Psoas muscle (tissue), 8 donors: ENCODE data around the gene CD34. TPM values are rescaled to one million over a fixed set of nuclear protein-coding genes. Genes with fewer than 3 reads are reported as not detected.

ENCODE experiments used
- ATAC-seq, 4 donors: fragments of 200-7000 bp; cut with Tn5 transposase; one replicate each; pipeline ENCODE4 v1.9.1; 2020; ENCODE audit warnings: moderate library complexity in 3 of 4, mild to moderate bottlenecking in 2 of 4
- DNase-seq, 2 donors: peaks; one replicate each; pipeline ENCODE4 v3.0.0-alpha.2; 2020
- H3K27ac ChIP-seq: fragments of 200-600 bp; one replicate; pipeline ENCODE4 v1.8.0; 2022
- H3K27me3 ChIP-seq, 3 donors: fragments of 200-600 bp in 1 of 3; one replicate each; pipeline versions ENCODE4 v1.6.1 to v1.8.0; 2013 to 2022; ENCODE audit warnings: low read length in 2 of 3, mild to moderate bottlenecking in 2 of 3, moderate library complexity in 1 of 3; ENCODE audit not compliant: insufficient read depth in 3 of 3
- H3K36me3 ChIP-seq, 2 donors: fragments of 200-600 bp in 1 of 2; one replicate each; pipeline versions ENCODE4 v1.6.1 to v1.8.0; 2013 to 2022; ENCODE audit warnings: low read depth in 1 of 2, mild to moderate bottlenecking in 1 of 2, moderate library complexity in 1 of 2; ENCODE audit not compliant: insufficient read depth in 1 of 2
- H3K4me1 ChIP-seq: fragments of 200-600 bp; one replicate; pipeline ENCODE4 v1.8.0; 2022
- H3K4me3 ChIP-seq: fragments of 200-600 bp; one replicate; pipeline ENCODE4 v1.8.0; 2022; ENCODE audit warnings: mild to moderate bottlenecking
- H3K9me3 ChIP-seq: fragments of 200-600 bp; one replicate; pipeline ENCODE4 v1.8.0; 2022
- CTCF ChIP-seq: fragments of 200-600 bp; IDR thresholded peaks from one replicate; pipeline ENCODE4 v1.8.0; 2022; ENCODE audit warnings: antibody characterized with exemption
- WGBS, 3 donors: extraction: QIAGEN DNeasy Blood & Tissue Kit; methylation state at CpG; one replicate each; pipeline versions ENCODE4 v1.1.6 to v1.1.7; 2013; 5-methylcytosine and 5-hydroxymethylcytosine counted together
- intact Hi-C, 2 donors: fragments of 100-400 bp; cut with DNase I; formaldehyde crosslinking; loops; one replicate each; pipeline versions ENCODE4 v1.11.0 to v1.14.2; 2022
- polyA plus RNA-seq, 3 donors: library from polyadenylated mRNA; stranded (reverse); fragments of 200-250 nt; gene quantifications; one replicate each; pipeline ENCODE4 v1.2.3, GENCODE V29; 2013
- total RNA-seq, 4 donors: library from RNA; stranded (reverse); fragmentation: NEBNext Ultra II Directional in 2 of 4; extraction: Animal tissue kit (Norgen Biotek cat#: 25700) in 2 of 4; gene quantifications; one replicate each; pipeline versions ENCODE4 v1.2.1 to v1.2.4, GENCODE V29; 2021 to 2023
- donor health status: healthy with polysubstance abuse.
- donor health status: DM: no; HTN: no; CAD: no; lungs with moderate emphysema.
- donor health status: Bipolar disorder and iron deficiency.
- donor health status: healthy.
- donor health status: DM: yes; HTN: yes; CAD: no.
- donor health status: DM: no; HTN: no; CAD: no.
- donor health status: DM: no; HTN: no; CAD: no.
- donor health status: DM: yes; HTN: yes; CAD: no.

CD34 gene
- total and polyA plus RNA-seq, 7 donors, result 14.4 to 61.1 (median 21.1) TPM

DNA sequence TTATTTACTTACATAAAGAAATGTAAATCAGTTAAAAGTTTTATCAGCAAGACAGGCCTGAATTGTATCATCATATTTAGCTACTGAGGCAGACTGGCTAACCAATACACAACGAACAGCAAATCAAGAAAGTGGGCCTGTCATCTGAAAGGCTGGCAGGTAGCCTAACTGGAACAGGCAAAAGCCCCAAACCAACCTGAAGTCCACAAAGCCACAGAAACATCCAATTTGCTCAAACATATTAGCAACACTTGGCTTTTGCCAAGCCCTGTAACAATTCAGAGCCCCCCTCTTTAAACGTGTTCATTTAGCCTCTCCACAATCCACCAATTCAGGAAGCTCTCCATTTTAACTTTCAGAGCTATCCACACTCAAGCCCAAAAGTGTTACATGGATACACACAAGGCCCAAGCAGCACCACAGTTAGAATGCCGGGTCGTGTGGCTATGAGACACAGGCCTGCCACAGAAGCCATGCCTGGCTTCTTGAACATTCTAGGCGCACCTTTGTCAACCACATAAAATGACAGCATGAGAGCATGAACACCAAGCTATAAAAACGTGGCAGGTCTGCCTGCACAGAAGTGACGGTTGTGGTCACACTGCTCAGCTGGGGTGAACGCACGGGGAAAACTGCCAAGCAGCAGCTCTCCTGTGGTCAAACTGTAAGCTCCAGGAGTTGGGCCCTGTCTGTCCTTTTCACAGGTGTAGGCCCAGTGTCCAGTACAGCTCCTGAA, 49.3 kb downstream of the CD34 start:
- peak overlapping the region; percentile 63 for H3K27ac ChIP-seq
- WGBS, 3 donors, result 44 to 80% (median 57%) methylated on average over 9 of the region's 9 CpGs
- H3K4me3 ChIP-seq, result no peak overlapping the region
- no peaks in the 10 kb centered on the region for H3K9me3 ChIP-seq
- no peak for TF ChIP-seq CTCF
- intact Hi-C loops, result no loop called here
- H3K4me1 ChIP-seq, result peaks cover 57% of the 10 kb centered on the region
- H3K27me3 ChIP-seq, result no peaks in the 10 kb centered on the region
- ATAC-seq (peak; percentile 21 to 64 (median 42)), DNase-seq (no peak)
- H3K36me3 ChIP-seq, result peaks cover 4 to 11% of the 10 kb centered on the region in 2 donors

DNA sequence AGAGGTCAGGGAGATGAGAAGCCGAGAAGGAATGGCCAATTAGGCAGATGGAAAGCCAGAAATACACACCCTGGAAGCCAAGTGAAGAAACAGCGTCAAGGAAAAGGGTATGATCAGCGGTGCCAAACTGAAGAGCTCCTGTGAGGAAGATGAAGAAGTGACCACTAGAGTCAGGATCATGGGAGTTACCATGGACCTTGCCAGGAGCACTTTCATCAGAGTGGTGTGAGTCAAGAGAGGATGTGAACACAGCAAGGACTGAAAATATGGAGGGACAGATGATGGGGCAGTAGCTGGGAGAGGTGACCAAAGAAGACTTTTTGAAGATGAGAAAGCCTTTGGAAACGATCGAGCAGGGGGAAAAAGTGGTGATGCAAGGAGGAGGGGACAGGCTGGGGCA, 50.4 kb downstream of the CD34 start:
- intact Hi-C loops, result no loop called here

DNA sequence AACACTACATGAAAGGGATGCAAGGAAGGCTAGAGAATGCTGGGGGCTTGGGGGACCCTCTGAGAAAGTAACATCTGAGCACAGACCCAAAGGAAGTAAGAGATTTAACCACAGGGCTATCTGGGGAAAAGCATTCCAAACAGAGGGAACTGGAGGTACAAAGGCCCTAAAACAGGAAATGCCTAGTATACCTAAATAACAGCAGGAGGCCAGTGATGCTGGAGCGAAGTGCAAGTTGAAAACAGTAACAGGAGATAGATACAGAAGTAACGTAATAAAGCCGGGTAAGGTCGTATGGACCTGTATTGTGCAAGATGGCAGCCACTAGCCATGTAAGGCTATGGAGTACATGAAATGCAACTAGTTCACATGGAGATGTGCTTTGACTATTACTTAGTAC, 52.1 kb downstream of the CD34 start:
- H3K36me3 ChIP-seq, result peaks cover 4 to 9% of the 10 kb centered on the region in 2 donors
- no peak overlapping the region for H3K4me3 ChIP-seq
- no peak overlapping the region for H3K27ac ChIP-seq
- WGBS, 3 donors, result 60 to 65% (median 63%) methylated on average over 4 of the region's 4 CpGs
- DNase-seq (no peak), ATAC-seq (no peak)
- TF ChIP-seq CTCF, result no peak
- H3K9me3 ChIP-seq, result no peaks in the 10 kb centered on the region
- H3K27me3 ChIP-seq, result no peaks in the 10 kb centered on the region
- intact Hi-C loops, result no loop called here
- peaks cover 47% of the 10 kb centered on the region for H3K4me1 ChIP-seq

More for the DNA sequence above, 50.4 kb downstream of the CD34 start:
- Histone ChIP-seq H3K9me3 (no peaks in the 10 kb centered on the region), H3K4me1 (peaks cover 54% of the 10 kb centered on the region), H3K27ac (no peak overlapping the region), H3K4me3 (no peak overlapping the region), H3K36me3 (peaks cover 4 to 9% of the 10 kb centered on the region in 2 donors), H3K27me3 (no peaks in the 10 kb centered on the region)
- DNase-seq (no peak), ATAC-seq (peak in 3 of 4 donors; percentile 53 to 59 (median 57))
- TF ChIP-seq CTCF, result no peak
- WGBS, 3 donors, result 69 to 89% (median 78%) methylated on average over 5 of the region's 5 CpGs

- H3K27ac ChIP-seq, result no peak overlapping the region
- intact Hi-C loops, result no loop called here
- 70 to 86% (median 81%) methylated on average over 1 of the region's 1 CpG for WGBS, 3 donors
- no peaks in the 10 kb centered on the region for H3K9me3 ChIP-seq
- H3K36me3 ChIP-seq, result peaks cover 4 to 5% of the 10 kb centered on the region in 2 donors
- no peak for DNase-seq
- peaks cover 47% of the 10 kb centered on the region for H3K4me1 ChIP-seq
- no peak overlapping the region for H3K4me3 ChIP-seq
- no peaks in the 10 kb centered on the region for H3K27me3 ChIP-seq
- no peak for TF ChIP-seq CTCF
- no peak for ATAC-seq
Observed at GRCh38 chr1:207858281-207858680, 52.6 kb downstream of the CD34 start.

DNA sequence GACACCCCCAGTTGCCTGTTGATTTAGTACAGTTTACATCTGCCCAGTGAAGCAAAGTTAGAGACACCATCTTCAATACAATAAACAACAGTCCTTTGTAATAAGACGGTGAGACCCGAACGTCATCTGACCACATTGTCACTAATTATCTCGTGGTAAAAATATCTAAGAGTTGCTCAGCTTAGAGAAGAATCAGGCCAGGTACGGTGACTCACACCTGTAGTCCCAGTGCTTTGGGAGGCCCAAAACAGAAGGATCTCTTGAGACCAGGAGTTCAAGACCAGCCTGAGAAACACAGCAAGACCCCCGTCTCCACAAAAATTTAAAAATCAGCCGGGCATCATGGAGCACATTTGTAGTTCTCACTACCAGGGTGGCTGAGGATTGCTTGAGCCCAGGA, 53.5 kb downstream of the CD34 start:
- ATAC-seq (no peak), DNase-seq (no peak)
- no peak for TF ChIP-seq CTCF
- Histone ChIP-seq H3K4me3 (no peak overlapping the region), H3K27me3 (no peaks in the 10 kb centered on the region), H3K27ac (no peak overlapping the region), H3K4me1 (peaks cover 50% of the 10 kb centered on the region), H3K9me3 (no peaks in the 10 kb centered on the region), H3K36me3 (peaks cover 0 to 4% of the 10 kb centered on the region in 2 donors)
- 82 to 91% (median 86%) methylated on average over 7 of the region's 7 CpGs for WGBS, 3 donors
- intact Hi-C loops, result no loop called here
